SU-DHL-6 (cell line): ENCODE measurements around the gene HCN1.
"Not testable (repeated sequence)": the region's sequence is repeated elsewhere in the genome, so short reads cannot be mapped to it uniquely, and the experiment has no call there.

Source experiments
- H2AFZ ChIP-seq: fragments of 200-600 bp; sonication (generic); 2 replicates; pipeline ENCODE4 v1.6.1; 2014; ENCODE audit warnings: low read depth, mild to moderate bottlenecking, moderate library complexity, mixed read lengths, antibody characterized with exemption, low read length; ENCODE audit not compliant: severe bottlenecking
- H3F3A ChIP-seq: fragments of 200-600 bp; shearing (Covaris generic); 2 replicates; pipeline ENCODE4 v1.6.0; 2016; ENCODE audit warnings: antibody characterized with exemption, mild to moderate bottlenecking; ENCODE audit not compliant: insufficient read depth
- H3K27ac ChIP-seq: fragments of 200-600 bp; sonication (generic); 2 replicates; pipeline ENCODE4 v1.5.1; 2016; ENCODE audit warnings: low read depth, mild to moderate bottlenecking, low read length, moderate library complexity, mixed read lengths
- H3K27me3 ChIP-seq: fragments of 200-600 bp; sonication (generic), shearing (Covaris generic); 2 replicates; pipeline ENCODE4 v1.6.0; 2014; ENCODE audit warnings: mild to moderate bottlenecking, low read length
- H3K36me3 ChIP-seq: fragments of 200-600 bp; sonication (generic); 2 replicates; pipeline ENCODE4 v1.6.1; 2014; ENCODE audit warnings: mild to moderate bottlenecking, low read length, mixed read lengths
- H3K4me2 ChIP-seq: fragments of 300-600, 200-600 bp; shearing (Covaris generic), sonication (generic); 2 replicates; pipeline ENCODE4 v1.6.0; 2014; ENCODE audit warnings: low read length, low read depth, mild to moderate bottlenecking; ENCODE audit not compliant: poor library complexity, severe bottlenecking
- H3K4me3 ChIP-seq: fragments of 200-600 bp; sonication (generic); 2 replicates; pipeline ENCODE4 v1.5.1; 2014; ENCODE audit warnings: antibody characterized with exemption, low read length, mild to moderate bottlenecking, mixed read lengths; ENCODE audit not compliant: insufficient read depth, poor library complexity, severe bottlenecking
- H3K79me2 ChIP-seq: fragments of 200-600 bp; sonication (generic); 2 replicates; pipeline ENCODE4 v1.6.1; 2014; ENCODE audit warnings: mild to moderate bottlenecking, low read length, moderate library complexity; ENCODE audit not compliant: insufficient read depth
- H3K9ac ChIP-seq: fragments of 200-600 bp; sonication (generic); 2 replicates; pipeline ENCODE4 v1.7.0; 2014; ENCODE audit warnings: mild to moderate bottlenecking, low read length
- H3K9me2 ChIP-seq: fragments of 200-600 bp; sonication (generic); replicated peaks from 2 replicates; pipeline ENCODE4 v1.6.1; 2014; ENCODE audit warnings: low read length; ENCODE audit not compliant: insufficient read depth
- H3K9me3 ChIP-seq: fragments of 200-600 bp; sonication (generic); 2 replicates; pipeline ENCODE4 v1.6.1; 2014; ENCODE audit warnings: low read length, mixed read lengths; ENCODE audit not compliant: insufficient read depth
- H4K20me1 ChIP-seq: fragments of 200-600 bp; sonication (generic); 2 replicates; pipeline ENCODE4 v1.6.1; 2014; ENCODE audit warnings: low read depth, mild to moderate bottlenecking, antibody characterized with exemption, low read length, moderate library complexity, mixed read lengths
- EZH2phosphoT487 ChIP-seq: fragments of 200-600 bp; sonication (generic), shearing (Covaris generic); conservative IDR thresholded peaks from 2 replicates; pipeline ENCODE4 v1.6.1; 2018; ENCODE audit warnings: mild to moderate bottlenecking, antibody characterized with exemption, low read length, moderate library complexity, mixed read lengths
- TF ChIP-seq, protein P1 (sequence below): fragments of 200-600 bp; sonication (generic); IDR thresholded peaks from one replicate; pipeline ENCODE4 v1.5.1; 2017; ENCODE audit warnings: antibody characterized with exemption, mild to moderate bottlenecking, low read length, moderate library complexity; ENCODE audit not compliant: insufficient read depth, poor library complexity, severe bottlenecking

Gene HCN1

DNA sequence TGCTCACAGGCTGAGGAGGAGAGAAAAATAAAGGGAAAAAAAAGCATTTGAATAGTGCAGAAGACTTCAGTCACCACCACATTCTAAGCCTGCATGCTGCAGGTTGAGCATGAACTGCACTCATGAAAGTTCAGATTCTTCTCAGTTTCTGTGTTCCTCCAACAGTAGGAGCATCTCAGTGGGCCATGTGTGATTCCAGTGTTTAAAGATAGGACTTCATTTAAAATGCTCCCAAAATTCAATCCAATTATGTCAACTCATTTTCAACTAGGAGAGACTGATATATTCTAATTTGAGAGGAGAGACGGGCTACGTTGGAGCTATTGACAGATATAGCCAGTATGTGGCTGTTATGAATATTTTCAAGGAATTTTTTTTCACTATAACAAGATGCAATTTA is 186.8 kb downstream of the HCN1 start:
- TF ChIP-seq EZH2phosphoT487: no peak
- TF ChIP-seq, protein P1, sequence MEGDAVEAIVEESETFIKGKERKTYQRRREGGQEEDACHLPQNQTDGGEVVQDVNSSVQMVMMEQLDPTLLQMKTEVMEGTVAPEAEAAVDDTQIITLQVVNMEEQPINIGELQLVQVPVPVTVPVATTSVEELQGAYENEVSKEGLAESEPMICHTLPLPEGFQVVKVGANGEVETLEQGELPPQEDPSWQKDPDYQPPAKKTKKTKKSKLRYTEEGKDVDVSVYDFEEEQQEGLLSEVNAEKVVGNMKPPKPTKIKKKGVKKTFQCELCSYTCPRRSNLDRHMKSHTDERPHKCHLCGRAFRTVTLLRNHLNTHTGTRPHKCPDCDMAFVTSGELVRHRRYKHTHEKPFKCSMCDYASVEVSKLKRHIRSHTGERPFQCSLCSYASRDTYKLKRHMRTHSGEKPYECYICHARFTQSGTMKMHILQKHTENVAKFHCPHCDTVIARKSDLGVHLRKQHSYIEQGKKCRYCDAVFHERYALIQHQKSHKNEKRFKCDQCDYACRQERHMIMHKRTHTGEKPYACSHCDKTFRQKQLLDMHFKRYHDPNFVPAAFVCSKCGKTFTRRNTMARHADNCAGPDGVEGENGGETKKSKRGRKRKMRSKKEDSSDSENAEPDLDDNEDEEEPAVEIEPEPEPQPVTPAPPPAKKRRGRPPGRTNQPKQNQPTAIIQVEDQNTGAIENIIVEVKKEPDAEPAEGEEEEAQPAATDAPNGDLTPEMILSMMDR: no peak
- H3K4me2 ChIP-seq: no peak overlapping the region

DNA sequence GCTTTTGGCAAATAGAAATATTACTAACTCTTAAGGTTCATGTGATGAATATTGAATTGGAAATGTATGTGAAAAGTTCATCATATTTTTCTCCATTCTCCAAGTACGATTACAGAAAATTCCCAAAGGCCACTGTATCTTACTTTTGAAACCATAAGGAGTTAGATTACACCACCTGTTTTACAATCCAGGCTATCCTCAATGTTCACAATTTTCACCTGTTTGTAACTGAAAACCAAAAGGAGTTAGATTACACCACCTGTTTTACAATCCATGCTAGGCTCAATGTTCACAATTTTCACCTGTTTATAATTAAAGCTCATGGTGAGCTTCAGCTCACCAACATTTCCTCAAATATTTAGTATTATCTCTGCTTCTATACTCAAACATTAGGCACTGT is 188.0 kb downstream of the HCN1 start:
- TF ChIP-seq, protein P1: no peak
- no peak for TF ChIP-seq EZH2phosphoT487
- H3K4me2 ChIP-seq: no peak overlapping the region
- H3K79me2 ChIP-seq: no peaks in the 10 kb centered on the region
- no peaks in the 10 kb centered on the region for H3K36me3 ChIP-seq
- H3K9ac ChIP-seq: no peak overlapping the region
- H3K27me3 ChIP-seq: no peaks in the 10 kb centered on the region
- H2AFZ ChIP-seq: no peak overlapping the region
- H3K27ac ChIP-seq: no peak overlapping the region
- no peaks in the 10 kb centered on the region for H4K20me1 ChIP-seq
- no peaks in the 10 kb centered on the region for H3K9me3 ChIP-seq
- H3K9me2 ChIP-seq: no peaks in the 10 kb centered on the region; the same call in 1 of the 2 replicates
- no peak overlapping the region for H3K4me3 ChIP-seq
- no peaks in the 10 kb centered on the region for H3F3A ChIP-seq

More for the DNA sequence above, 186.8 kb downstream of the HCN1 start:
- no peak overlapping the region for H3K9ac ChIP-seq
- no peaks in the 10 kb centered on the region for H3K36me3 ChIP-seq
- no peak overlapping the region for H3K4me3 ChIP-seq
- no peaks in the 10 kb centered on the region for H3K9me3 ChIP-seq
- no peak overlapping the region for H2AFZ ChIP-seq
- H3K27ac ChIP-seq: no peak overlapping the region
- no peaks in the 10 kb centered on the region for H3K27me3 ChIP-seq
- H3K9me2 ChIP-seq: no peaks in the 10 kb centered on the region; the same call in 1 of the 2 replicates
- H4K20me1 ChIP-seq: no peaks in the 10 kb centered on the region
- H3F3A ChIP-seq: no peaks in the 10 kb centered on the region
- H3K79me2 ChIP-seq: no peaks in the 10 kb centered on the region

DNA sequence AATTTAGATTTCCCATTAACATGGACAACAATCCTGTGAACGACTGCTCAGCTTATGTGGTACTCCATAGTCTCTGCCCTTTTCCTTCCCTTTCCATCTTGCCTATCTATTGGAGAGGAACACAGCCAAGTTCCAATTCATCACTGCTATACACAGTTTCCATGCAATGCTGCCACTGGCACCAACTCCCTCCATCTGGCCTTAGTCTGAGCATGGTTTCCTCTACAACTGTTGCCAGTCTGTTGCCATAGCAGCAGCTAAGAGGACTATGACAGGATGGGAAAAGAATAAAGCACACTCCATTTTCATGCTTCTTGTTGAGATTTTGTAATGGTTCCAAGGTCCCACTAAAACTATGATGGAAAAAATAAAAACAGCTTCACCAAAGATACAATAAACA is 189.0 kb downstream of the HCN1 start:
- TF ChIP-seq, protein P1: no peak
- TF ChIP-seq EZH2phosphoT487: no peak
- Histone ChIP-seq H3K4me3 (no peak overlapping the region), H3K4me2 (no peak overlapping the region), H3F3A (no peaks in the 10 kb centered on the region), H3K9ac (no peak overlapping the region), H3K36me3 (no peaks in the 10 kb centered on the region), H3K27me3 (no peaks in the 10 kb centered on the region), H3K79me2 (no peaks in the 10 kb centered on the region), H3K9me3 (no peaks in the 10 kb centered on the region), H4K20me1 (no peaks in the 10 kb centered on the region), H3K27ac (no peak overlapping the region), H2AFZ (no peak overlapping the region), H3K9me2 (no peaks in the 10 kb centered on the region; the same call in 1 of the 2 replicates)

DNA sequence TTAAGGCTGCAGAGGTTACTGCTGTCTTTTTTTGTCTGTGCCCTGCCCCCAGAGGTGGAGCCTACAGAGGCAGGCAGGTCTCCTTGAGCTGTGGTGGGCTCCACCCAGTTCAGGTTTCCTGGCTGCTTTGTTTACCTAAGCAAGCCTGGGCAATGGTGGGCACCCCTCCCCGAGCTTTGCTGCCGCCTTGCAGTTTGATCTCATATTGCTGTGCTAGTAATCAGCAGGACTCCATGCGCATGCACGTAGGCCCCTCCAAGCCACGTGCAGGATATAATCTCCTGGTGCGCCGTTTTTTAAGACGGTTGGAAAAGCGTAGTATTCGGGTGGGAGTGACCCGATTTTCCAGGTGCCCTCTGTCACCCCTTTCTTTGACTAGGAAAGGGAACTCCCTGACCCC is 197.2 kb downstream of the HCN1 start:
- not testable (repeated sequence) for H3K9ac ChIP-seq, H4K20me1 ChIP-seq, H3K9me3 ChIP-seq, H3K27ac ChIP-seq, H3K4me3 ChIP-seq, H3K36me3 ChIP-seq, H2AFZ ChIP-seq, H3F3A ChIP-seq, H3K9me2 ChIP-seq, H3K4me2 ChIP-seq, H3K79me2 ChIP-seq, H3K27me3 ChIP-seq
